ENCODE results near the gene UBE2G2. TPM values are rescaled to one million over a fixed set of nuclear protein-coding genes. Genes with fewer than 3 reads are reported as not detected.
A peak's percentile ranks its signal among the peaks of the same experiment; 100 is the strongest.

UBE2G2 gene
- total and polyA plus RNA-seq, 10 donors = 39.4 to 125 (median 84.5) TPM

DNA sequence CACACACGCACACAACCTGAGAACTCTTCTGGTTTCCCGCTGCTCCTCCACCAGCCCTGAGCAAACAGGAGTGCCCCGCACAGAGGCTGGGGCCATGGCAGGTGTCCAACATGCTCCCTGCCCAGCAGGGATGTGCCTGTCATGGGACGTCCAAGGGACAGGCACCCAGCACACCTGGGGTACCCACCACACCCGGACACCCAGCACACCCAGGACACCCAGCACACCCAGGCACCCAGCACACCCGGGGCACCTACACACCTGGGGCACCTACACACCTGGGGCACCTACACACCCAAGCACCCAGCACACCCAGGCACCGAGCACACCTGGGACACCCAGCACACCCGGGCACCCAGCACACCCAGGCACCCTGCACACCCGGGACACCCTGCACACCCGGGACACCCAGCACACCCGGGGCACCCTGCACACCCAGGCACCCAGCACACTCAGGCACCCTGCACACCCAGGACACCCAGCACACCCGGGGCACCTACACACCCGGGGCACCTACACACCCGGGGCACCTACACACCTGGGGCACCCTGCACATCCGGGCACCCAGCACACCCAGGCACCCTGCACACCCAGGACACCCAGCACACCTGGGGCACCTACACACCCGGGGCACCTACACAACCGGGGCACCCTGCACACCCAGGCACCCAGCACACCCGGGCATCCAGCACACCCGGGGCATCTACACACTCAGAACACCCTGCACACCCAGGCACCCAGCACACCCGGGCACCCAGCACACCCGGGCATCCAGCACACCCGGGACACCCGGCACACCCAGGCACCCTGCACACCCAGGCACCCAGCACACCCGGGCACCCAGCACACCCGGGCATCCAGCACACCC lies 37.9 kb downstream of the UBE2G2 start:
- H3K9me3 ChIP-seq = no peaks in the 10 kb centered on the region
- no peak overlapping the region for H3K27ac ChIP-seq
- DNase-seq = peak; percentile 61
- peaks cover 0 to 15% (median 9%) of the 10 kb centered on the region in 6 donors for H3K4me1 ChIP-seq
- intact Hi-C loops (cut with DNase I; ENCODE audit: low total_unique reads) = no loop called here
- 83 to 94% (median 85%) methylated on average over 12 to 25 of the region's 25 CpGs for WGBS, 5 donors
- TF ChIP-seq POLR2AphosphoS5 (IDR thresholded peaks at IDR 0.05) (no peak), POLR2A (IDR thresholded peaks at IDR 0.05) (no peak)
- TF ChIP-seq, protein P1, sequence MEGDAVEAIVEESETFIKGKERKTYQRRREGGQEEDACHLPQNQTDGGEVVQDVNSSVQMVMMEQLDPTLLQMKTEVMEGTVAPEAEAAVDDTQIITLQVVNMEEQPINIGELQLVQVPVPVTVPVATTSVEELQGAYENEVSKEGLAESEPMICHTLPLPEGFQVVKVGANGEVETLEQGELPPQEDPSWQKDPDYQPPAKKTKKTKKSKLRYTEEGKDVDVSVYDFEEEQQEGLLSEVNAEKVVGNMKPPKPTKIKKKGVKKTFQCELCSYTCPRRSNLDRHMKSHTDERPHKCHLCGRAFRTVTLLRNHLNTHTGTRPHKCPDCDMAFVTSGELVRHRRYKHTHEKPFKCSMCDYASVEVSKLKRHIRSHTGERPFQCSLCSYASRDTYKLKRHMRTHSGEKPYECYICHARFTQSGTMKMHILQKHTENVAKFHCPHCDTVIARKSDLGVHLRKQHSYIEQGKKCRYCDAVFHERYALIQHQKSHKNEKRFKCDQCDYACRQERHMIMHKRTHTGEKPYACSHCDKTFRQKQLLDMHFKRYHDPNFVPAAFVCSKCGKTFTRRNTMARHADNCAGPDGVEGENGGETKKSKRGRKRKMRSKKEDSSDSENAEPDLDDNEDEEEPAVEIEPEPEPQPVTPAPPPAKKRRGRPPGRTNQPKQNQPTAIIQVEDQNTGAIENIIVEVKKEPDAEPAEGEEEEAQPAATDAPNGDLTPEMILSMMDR (IDR thresholded peaks at IDR 0.05 in 8 of 11, conservative IDR thresholded peaks at IDR 0.05 in 3 of 11) = no peak
- H3K4me3 ChIP-seq = no peak overlapping the region
- peaks cover 0 to 5% (median 0%) of the 10 kb centered on the region in 7 donors for H3K27me3 ChIP-seq (replicated peaks in 1 of 7)
- peaks cover 0 to 9% (median 4%) of the 10 kb centered on the region in 6 donors for H3K36me3 ChIP-seq

DNA sequence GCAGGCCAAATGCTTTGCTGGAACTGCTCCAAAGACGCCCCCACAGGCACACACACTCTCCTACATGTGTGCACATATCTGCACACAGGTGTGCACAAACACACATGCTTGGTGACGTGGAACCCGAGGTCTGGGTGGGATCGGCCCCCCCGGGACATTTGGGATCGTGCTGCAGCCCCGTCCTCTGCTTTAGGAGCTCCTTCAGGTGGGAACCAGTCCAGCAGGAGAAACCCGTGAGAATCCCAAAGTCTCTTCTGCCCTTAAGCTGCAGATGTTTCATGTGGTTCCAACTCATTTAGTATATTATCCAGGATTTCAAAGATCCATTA lies 38.6 kb downstream of the UBE2G2 start:
- intact Hi-C loops (cut with DNase I; ENCODE audit: low total_unique reads) = no loop called here
- peak; percentile 51 for DNase-seq

DNA sequence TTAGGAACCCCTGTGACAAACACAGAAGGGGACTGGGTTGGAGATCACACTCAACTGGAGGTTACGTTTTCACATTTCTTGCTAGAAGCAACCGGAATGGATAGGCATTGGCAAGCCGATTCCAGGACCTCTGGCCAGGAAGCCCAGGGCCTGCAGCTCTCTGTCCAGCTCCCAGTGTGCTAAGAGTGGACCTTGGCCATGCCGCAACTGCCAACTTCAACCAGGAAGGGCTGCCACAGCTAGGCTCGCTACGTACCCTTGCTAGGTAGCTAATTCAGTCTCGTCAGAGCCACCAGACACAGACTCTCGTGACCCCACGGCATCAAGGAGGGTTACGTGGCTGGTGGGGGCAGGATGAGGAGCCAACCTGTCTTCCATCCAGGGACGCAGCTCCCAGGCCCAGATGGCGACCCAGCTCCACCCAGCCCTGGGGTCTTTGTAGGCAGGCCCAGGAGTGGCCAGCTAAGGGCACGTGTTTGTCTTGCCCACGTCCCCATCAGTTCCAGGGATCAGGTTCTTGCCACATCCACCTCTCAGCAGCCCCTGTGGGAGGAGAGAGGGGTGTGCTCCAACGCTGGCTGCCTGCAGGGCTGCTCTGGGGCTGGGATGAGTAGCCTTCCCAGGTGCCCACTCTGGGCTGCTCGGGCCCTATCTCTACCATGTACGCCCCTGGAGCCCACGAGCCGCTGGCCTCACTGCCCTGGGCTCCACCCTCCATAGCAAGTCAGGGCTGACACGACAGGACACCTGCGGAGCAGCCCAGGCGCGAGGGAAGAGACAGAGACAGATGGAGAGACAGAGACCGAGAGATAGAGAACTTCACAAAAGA lies 39.2 kb downstream of the UBE2G2 start:
- 85 to 91% (median 89%) methylated on average over 12 to 24 of the region's 24 CpGs for WGBS, 5 donors
- Histone ChIP-seq H3K4me3 (no peak overlapping the region), H3K36me3 (no peaks in the 10 kb centered on the region), H3K27me3 (replicated peaks in 1 of 7) (peaks cover 0 to 8% (median 0%) of the 10 kb centered on the region in 7 donors), H3K27ac (no peak overlapping the region), H3K4me1 (peaks cover 0 to 15% (median 9%) of the 10 kb centered on the region in 6 donors), H3K9me3 (peaks cover 0 to 3% (median 0%) of the 10 kb centered on the region in 8 donors)
- intact Hi-C loops (cut with DNase I; ENCODE audit: low total_unique reads) = no loop called here
- TF ChIP-seq POLR2A (IDR thresholded peaks at IDR 0.05) (no peak), POLR2AphosphoS5 (IDR thresholded peaks at IDR 0.05) (no peak)
- TF ChIP-seq, protein P1 (IDR thresholded peaks at IDR 0.05 in 8 of 11, conservative IDR thresholded peaks at IDR 0.05 in 3 of 11) = no peak
- peak; percentile 69 for DNase-seq

More for the DNA sequence above, 38.6 kb downstream of the UBE2G2 start:
- Histone ChIP-seq H3K9me3 (no peaks in the 10 kb centered on the region), H3K36me3 (peaks cover 0 to 3% (median under 1%) of the 10 kb centered on the region in 6 donors), H3K27ac (no peak overlapping the region), H3K4me1 (peaks cover 0 to 15% (median 9%) of the 10 kb centered on the region in 6 donors), H3K4me3 (no peak overlapping the region), H3K27me3 (replicated peaks in 1 of 7) (peaks cover 0 to 8% (median 0%) of the 10 kb centered on the region in 7 donors)
- no peak for TF ChIP-seq POLR2AphosphoS5 (IDR thresholded peaks at IDR 0.05)
- TF ChIP-seq, protein P1 (IDR thresholded peaks at IDR 0.05 in 8 of 11, conservative IDR thresholded peaks at IDR 0.05 in 3 of 11) = no peak
- TF ChIP-seq POLR2A (IDR thresholded peaks at IDR 0.05) = no peak
- WGBS, 5 donors = 69 to 94% (median 82%) methylated on average over 8 of the region's 8 CpGs

All from spleen (tissue), 11 donors.